ENCODE measurements around the gene GALNT9. TPM values are rescaled to one million over a fixed set of nuclear protein-coding genes. Genes with fewer than 3 reads are reported as not detected.

The GALNT9 gene
- total RNA-seq, 2 donors from 2014 or later = 0.14 to 1.0 TPM

- no peaks in the 10 kb centered on the region for H3K4me1 ChIP-seq (replicated peaks)
- under 1% methylated on average over 59 of the region's 69 CpGs for WGBS
- H3K9me3 ChIP-seq = no peaks in the 10 kb centered on the region
- peak overlapping the region; percentile 7 to 54 for H3K27ac ChIP-seq
- H3K36me3 ChIP-seq = no peaks in the 10 kb centered on the region
- TF ChIP-seq POLR2AphosphoS5 (IDR thresholded peaks at IDR 0.05) (peak; percentile 63), CTCF (IDR thresholded peaks at IDR 0.05) (no peak), POLR2A (IDR thresholded peaks at IDR 0.05) (peak; percentile 39)
- intact Hi-C loops (cut with DNase I) = no loop called here
- H3K4me3 ChIP-seq = peak overlapping the region; percentile 39 to 40
- DNase-seq (ENCODE audit: low spot score) = peak; percentile 80
- no peaks in the 10 kb centered on the region for H3K27me3 ChIP-seq (replicated peaks; ENCODE audit: insufficient read depth)
Observed at GRCh38 chr12:132189378-132190011, 139.9 kb downstream of the GALNT9 start.

- peak overlapping the region; percentile 39 to 40 for H3K4me3 ChIP-seq
- TF ChIP-seq POLR2AphosphoS5 (IDR thresholded peaks at IDR 0.05) (no peak), POLR2A (IDR thresholded peaks at IDR 0.05) (no peak), CTCF (IDR thresholded peaks at IDR 0.05) (no peak)
- intact Hi-C loops (cut with DNase I) = no loop called here
- no peaks in the 10 kb centered on the region for H3K27me3 ChIP-seq (replicated peaks; ENCODE audit: insufficient read depth)
- no peaks in the 10 kb centered on the region for H3K4me1 ChIP-seq (replicated peaks)
- no peaks in the 10 kb centered on the region for H3K9me3 ChIP-seq
- peak overlapping the region; percentile 7 to 54 for H3K27ac ChIP-seq
- no peaks in the 10 kb centered on the region for H3K36me3 ChIP-seq
- no peak for DNase-seq (ENCODE audit: low spot score)
- WGBS = 18% methylated on average over 20 of the region's 20 CpGs
Observed at GRCh38 chr12:132188916-132189325, 140.5 kb downstream of the GALNT9 start.

- Histone ChIP-seq H3K4me3 (no peak overlapping the region), H3K27ac (no peak overlapping the region)
Observed at GRCh38 chr12:132188451-132188901, 140.9 kb downstream of the GALNT9 start.

GRCh38 chr12:132187646-132188450 lies 141.5 kb downstream of the GALNT9 start:
- intact Hi-C loops (cut with DNase I) = no loop called here
- H3K4me1 ChIP-seq (replicated peaks) = no peaks in the 10 kb centered on the region
- 88% methylated on average over 35 of the region's 35 CpGs for WGBS
- TF ChIP-seq POLR2AphosphoS5 (IDR thresholded peaks at IDR 0.05) (no peak), POLR2A (IDR thresholded peaks at IDR 0.05) (no peak), CTCF (IDR thresholded peaks at IDR 0.05) (no peak)
- no peak overlapping the region for H3K4me3 ChIP-seq
- H3K27ac ChIP-seq = no peak overlapping the region
- no peaks in the 10 kb centered on the region for H3K9me3 ChIP-seq
- DNase-seq (ENCODE audit: low spot score) = no peak
- H3K36me3 ChIP-seq = no peaks in the 10 kb centered on the region
- no peaks in the 10 kb centered on the region for H3K27me3 ChIP-seq (replicated peaks; ENCODE audit: insufficient read depth)

More at GRCh38 chr12:132188451-132188901, 140.9 kb downstream of the GALNT9 start:
- no peaks in the 10 kb centered on the region for H3K4me1 ChIP-seq (replicated peaks)
- TF ChIP-seq POLR2AphosphoS5 (IDR thresholded peaks at IDR 0.05) = no peak
- TF ChIP-seq POLR2A (IDR thresholded peaks at IDR 0.05) = no peak
- no peak for TF ChIP-seq CTCF (IDR thresholded peaks at IDR 0.05)
- H3K9me3 ChIP-seq = no peaks in the 10 kb centered on the region
- DNase-seq (ENCODE audit: low spot score) = no peak
- H3K36me3 ChIP-seq = no peaks in the 10 kb centered on the region
- intact Hi-C loops (cut with DNase I) = no loop called here
- H3K27me3 ChIP-seq (replicated peaks; ENCODE audit: insufficient read depth) = no peaks in the 10 kb centered on the region
- 76% methylated on average over 21 of the region's 21 CpGs for WGBS

Measured in prostate gland (tissue), 2 donors.